NT2/D1 (cell line): ENCODE data around the gene PCDH12.
"Not testable (repeated sequence)": the region's sequence is repeated elsewhere in the genome, so short reads cannot be mapped to it uniquely, and the experiment has no call there.

ENCODE experiments used
- DNase-seq: peaks from one replicate; pipeline ENCODE4 v3.0.0-alpha.2; 2011; ENCODE audit warnings: low read depth, low spot score
- H3K27me3 ChIP-seq: 2 replicates; pipeline ENCODE4 v1.6.0; 2011; ENCODE audit warnings: mild to moderate bottlenecking; ENCODE audit not compliant: insufficient read length, insufficient read depth
- H3K36me3 ChIP-seq: 2 replicates; pipeline ENCODE4 v1.6.1; 2011; ENCODE audit warnings: mild to moderate bottlenecking, low read length, mixed read lengths; ENCODE audit not compliant: insufficient read depth, insufficient read length
- H3K4me1 ChIP-seq: 2 replicates; pipeline ENCODE4 v1.5.1; 2011; ENCODE audit not compliant: insufficient read depth, insufficient read length
- H3K4me3 ChIP-seq: 2 replicates; pipeline ENCODE4 v1.5.1; 2011; ENCODE audit warnings: low read depth; ENCODE audit not compliant: insufficient read length
- H3K9ac ChIP-seq: 2 replicates; pipeline ENCODE4 v1.6.0; 2011; ENCODE audit warnings: low read depth; ENCODE audit not compliant: insufficient read length
- H3K9me3 ChIP-seq: 2 replicates; pipeline ENCODE4 v1.5.1; 2011; ENCODE audit warnings: mild to moderate bottlenecking, low read length; ENCODE audit not compliant: insufficient read depth
- SUZ12 ChIP-seq: IDR thresholded peaks from 2 replicates; pipeline ENCODE4 v1.6.1; 2011; ENCODE audit not compliant: insufficient read length, insufficient read depth; ENCODE audit errors: extremely low read depth
- YY1 ChIP-seq: IDR thresholded peaks from 2 replicates; pipeline ENCODE4 v1.6.1; 2011; ENCODE audit not compliant: insufficient read length, insufficient read depth
- ZNF274 ChIP-seq: IDR thresholded peaks from 2 replicates; pipeline ENCODE4 v1.6.1; 2011; ENCODE audit warnings: mild to moderate bottlenecking, low read depth, low read length

The PCDH12 gene

GRCh38 chr5:141923448-141924313, 34.3 kb downstream of the PCDH12 start, which contains the start of gene DELE1:
Gene DELE1 (plus strand): TSS chr5:141923871. CDS start chr5:141923942, 71 bp downstream.
- H3K36me3 ChIP-seq = peaks cover 39% of the 10 kb centered on the region
- peak within 1 kb of the TSS; percentile 92 for H3K9ac ChIP-seq
- H3K9me3 ChIP-seq = no peaks in the 10 kb centered on the region
- no peaks in the 10 kb centered on the region for H3K4me1 ChIP-seq
- no peaks in the 10 kb centered on the region for H3K27me3 ChIP-seq
- peak within 1 kb of the TSS; percentile 83 for H3K4me3 ChIP-seq
- TF ChIP-seq YY1 (no peak), ZNF274 (no peak), SUZ12 (no peak)
- peak; percentile 83 for DNase-seq

- peak overlapping the region; percentile 92 for H3K9ac ChIP-seq
- not testable (repeated sequence) for H3K27me3 ChIP-seq, DNase-seq, H3K4me1 ChIP-seq, H3K9me3 ChIP-seq
- H3K36me3 ChIP-seq = peaks cover 32% of the 10 kb centered on the region
- peak overlapping the region; percentile 83 for H3K4me3 ChIP-seq
Observed at GRCh38 chr5:141922827-141923447, 35.1 kb downstream of the PCDH12 start.

DNA sequence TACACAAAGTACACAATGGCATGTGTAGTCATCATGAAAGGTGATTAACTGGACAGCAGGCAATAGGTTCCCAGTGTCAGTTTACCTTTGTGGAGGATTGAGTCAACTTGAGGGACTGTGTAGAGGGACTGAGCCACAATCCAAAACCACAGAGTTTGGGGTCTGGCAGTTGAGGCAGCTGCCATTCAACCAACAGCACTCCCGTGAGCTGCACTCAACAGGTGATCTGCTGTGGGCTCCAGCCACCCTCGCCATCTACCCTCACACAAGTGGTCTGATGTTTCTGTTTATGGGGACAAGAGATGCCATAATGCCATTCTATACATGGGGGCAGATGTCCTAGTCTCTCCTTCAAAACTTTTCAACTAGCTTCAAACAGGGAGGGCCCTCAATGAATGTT, 37.2 kb downstream of the PCDH12 start:
- no peak overlapping the region for H3K9ac ChIP-seq
- H3K9me3 ChIP-seq = no peaks in the 10 kb centered on the region
- no peak overlapping the region for H3K4me3 ChIP-seq
- peaks cover 11% of the 10 kb centered on the region for H3K36me3 ChIP-seq
- H3K4me1 ChIP-seq = no peaks in the 10 kb centered on the region
- no peak for DNase-seq
- no peak for TF ChIP-seq SUZ12
- TF ChIP-seq YY1 = no peak
- TF ChIP-seq ZNF274 = no peak
- H3K27me3 ChIP-seq = peaks cover 3% of the 10 kb centered on the region

- Histone ChIP-seq H3K4me3 (no peak overlapping the region), H3K9ac (no peak overlapping the region), H3K9me3 (no peaks in the 10 kb centered on the region), H3K36me3 (peaks cover 4% of the 10 kb centered on the region), H3K4me1 (peaks cover 3% of the 10 kb centered on the region), H3K27me3 (peaks cover 6% of the 10 kb centered on the region)
- no peak for TF ChIP-seq ZNF274
- no peak for TF ChIP-seq YY1
- no peak for TF ChIP-seq SUZ12
- DNase-seq = no peak
Observed at GRCh38 chr5:141919218-141920119, 38.5 kb downstream of the PCDH12 start.

- no peaks in the 10 kb centered on the region for H3K9me3 ChIP-seq
- no peak overlapping the region for H3K9ac ChIP-seq
- peaks cover 3% of the 10 kb centered on the region for H3K4me1 ChIP-seq
- H3K27me3 ChIP-seq = peaks cover 23% of the 10 kb centered on the region
- H3K4me3 ChIP-seq = no peak overlapping the region
- DNase-seq = no peak
- H3K36me3 ChIP-seq = peaks cover 2% of the 10 kb centered on the region
- no peak for TF ChIP-seq SUZ12
- TF ChIP-seq ZNF274 = no peak
- no peak for TF ChIP-seq YY1
Observed at GRCh38 chr5:141917760-141918159, 40.2 kb downstream of the PCDH12 start.

DNA sequence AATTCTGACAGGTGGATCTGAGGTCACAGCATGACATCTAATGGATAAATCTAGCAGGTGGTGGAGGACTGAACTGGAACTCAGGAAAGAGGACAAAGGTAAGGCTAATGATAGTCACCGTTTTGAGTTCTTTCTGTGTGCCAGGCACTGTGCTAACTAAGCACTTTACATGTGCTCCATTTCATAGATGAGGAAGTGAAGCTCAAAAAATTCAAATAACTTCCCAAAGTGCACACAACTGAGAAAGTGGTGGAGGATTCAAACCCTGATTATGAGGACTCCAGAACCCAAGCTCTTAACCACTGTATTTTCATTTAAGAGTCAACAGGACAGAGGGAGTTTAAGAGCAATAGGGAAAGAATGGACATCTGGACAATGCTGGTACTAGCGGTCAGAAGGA, 41.5 kb downstream of the PCDH12 start:
- H3K36me3 ChIP-seq = no peaks in the 10 kb centered on the region
- DNase-seq = no peak
- no peak for TF ChIP-seq SUZ12
- TF ChIP-seq ZNF274 = no peak
- TF ChIP-seq YY1 = no peak
- peaks cover 24% of the 10 kb centered on the region for H3K27me3 ChIP-seq
- H3K4me1 ChIP-seq = peaks cover 3% of the 10 kb centered on the region
- H3K9me3 ChIP-seq = no peaks in the 10 kb centered on the region
- no peak overlapping the region for H3K9ac ChIP-seq
- no peak overlapping the region for H3K4me3 ChIP-seq

GRCh38 chr5:141915881-141916336, 42.1 kb downstream of the PCDH12 start:
- no peak for TF ChIP-seq SUZ12
- no peak for TF ChIP-seq ZNF274
- TF ChIP-seq YY1 = no peak
- H3K4me3 ChIP-seq = no peak overlapping the region
- peaks cover 3% of the 10 kb centered on the region for H3K4me1 ChIP-seq
- peaks cover 24% of the 10 kb centered on the region for H3K27me3 ChIP-seq
- H3K36me3 ChIP-seq = no peaks in the 10 kb centered on the region
- DNase-seq = no peak
- no peak overlapping the region for H3K9ac ChIP-seq
- H3K9me3 ChIP-seq = no peaks in the 10 kb centered on the region
